B cell (primary cell): Measurements from ENCODE around the gene KIF22. TPM values are rescaled to one million over a fixed set of nuclear protein-coding genes. Genes with fewer than 3 reads are reported as not detected.

Experiments used
- ATAC-seq: fragments of 200-7000 bp; cut with Tn5 transposase; one replicate; pipeline ENCODE4 v1.10.0; 2021; ENCODE audit warnings: low read depth, mild to moderate bottlenecking, moderate number of reproducible peaks, moderate library complexity
- CTCF ChIA-PET: fragments of 350-600 bp; sonication (Branson Sonifier 250); formaldehyde crosslinking; loops from one replicate; lab custom pipeline; 2021; ENCODE audit warnings: antibody characterized with exemption, inconsistent platforms; lab: Charles Lee
- POLR2A ChIA-PET: fragments of 350-600 bp; sonication (Branson Sonifier 250); formaldehyde crosslinking; loops from one replicate; lab custom pipeline; 2021; ENCODE audit warnings: antibody characterized with exemption; lab: Charles Lee
- DNase-seq: peaks from one replicate; pipeline ENCODE4 v3.0.0; 2013
- H2AFZ ChIP-seq: 2 replicates; pipeline ENCODE4 v1.6.1; 2012; ENCODE audit warnings: mild to moderate bottlenecking, low read depth, low read length; ENCODE audit not compliant: insufficient read depth, poor library complexity, severe bottlenecking
- H3K27ac ChIP-seq, 2 donors: 1 replicate in 1 of 2; 2 replicates in 1 of 2; pipeline ENCODE4 v1.5.1; 2012 to 2013; ENCODE audit warnings: low read length in 2 of 2, mild to moderate bottlenecking in 2 of 2, moderate library complexity in 1 of 2
- H3K27me3 ChIP-seq, 4 experiments: fragments of 200-600 bp in 1 of 4; sonication (generic) in 1 of 4; replicated peaks in 1 of 4; 1 replicate in 2 of 4; 2 replicates in 2 of 4; pipeline versions ENCODE4 v1.6.1 to v1.7.0; 2013 to 2016; ENCODE audit warnings: low read length in 3 of 4, mild to moderate bottlenecking in 2 of 4, mixed read lengths in 1 of 4, moderate library complexity in 1 of 4; ENCODE audit not compliant: insufficient read depth in 4 of 4, control insufficient read depth in 3 of 4; ENCODE audit errors: control extremely low read depth in 1 of 4
- H3K36me3 ChIP-seq, 2 experiments: replicated peaks in 1 of 2; 1 replicate in 1 of 2; 2 replicates in 1 of 2; pipeline versions ENCODE4 v1.6.1 to v1.7.1; 2013; ENCODE audit warnings: low read length in 1 of 2; ENCODE audit not compliant: insufficient read depth in 2 of 2, control insufficient read depth in 1 of 2; ENCODE audit errors: control extremely low read depth in 1 of 2, extremely low read depth in 1 of 2
- H3K4me1 ChIP-seq, 2 donors: fragments of 200-600 bp in 1 of 2; sonication (generic) in 1 of 2; 1 replicate in 1 of 2; 2 replicates in 1 of 2; pipeline versions ENCODE4 v1.5.1 to v1.6.1; 2013 to 2017; ENCODE audit warnings: low read length in 2 of 2; ENCODE audit not compliant: control insufficient read depth in 2 of 2, insufficient read depth in 2 of 2
- H3K4me2 ChIP-seq: replicated peaks from 2 replicates; pipeline ENCODE3; 2012; ENCODE audit warnings: mild to moderate bottlenecking, low read depth, low read length; ENCODE audit not compliant: poor library complexity, severe bottlenecking
- H3K4me3 ChIP-seq, 5 experiments: fragments of 200-600 bp in 1 of 5; sonication (generic) in 1 of 5; 1 replicate in 3 of 5; 2 replicates in 2 of 5; pipeline versions ENCODE4 v1.5.1 to v1.7.0; 2011 to 2016; ENCODE audit warnings: low read length in 4 of 5, mild to moderate bottlenecking in 4 of 5, low read depth in 2 of 5, control low read depth in 1 of 5, moderate library complexity in 1 of 5; ENCODE audit not compliant: insufficient read depth in 1 of 5; ENCODE audit errors: control extremely low read depth in 1 of 5, extremely low read depth in 1 of 5
- H3K79me2 ChIP-seq: fragments of 200-600 bp; sonication (generic); one replicate; pipeline ENCODE4 v1.6.0; 2016; ENCODE audit warnings: low read length; ENCODE audit not compliant: control insufficient read depth, insufficient read depth
- H3K9ac ChIP-seq: fragments of 200-600 bp; sonication (generic); 2 replicates; pipeline ENCODE4 v1.6.1; 2017; ENCODE audit warnings: mild to moderate bottlenecking, low read length, moderate library complexity
- H3K9me3 ChIP-seq, 3 donors: one replicate each; pipeline versions ENCODE4 v1.6.1 to v1.7.1; 2013; ENCODE audit warnings: low read length in 2 of 3; ENCODE audit not compliant: control insufficient read depth in 2 of 3, insufficient read depth in 1 of 3; ENCODE audit errors: control extremely low read depth in 1 of 3
- H4K20me1 ChIP-seq: 2 replicates; pipeline ENCODE4 v1.6.0; 2012; ENCODE audit warnings: mild to moderate bottlenecking, low read length; ENCODE audit not compliant: insufficient read depth, control insufficient read depth, poor library complexity, severe bottlenecking
- H3K27ac Mint-ChIP-seq: one replicate; pipeline ENCODE4 v1.8.0; 2021; ENCODE audit warnings: mixed read lengths
- H3K27me3 Mint-ChIP-seq: one replicate; pipeline ENCODE4 v1.8.0; 2021; ENCODE audit warnings: mixed read lengths
- H3K4me1 Mint-ChIP-seq: one replicate; pipeline ENCODE4 v1.8.0; 2021; ENCODE audit warnings: mixed read lengths
- H3K4me3 Mint-ChIP-seq: one replicate; pipeline ENCODE4 v1.8.0; 2021; ENCODE audit warnings: mixed read lengths
- H3K9me3 Mint-ChIP-seq: one replicate; pipeline ENCODE4 v1.8.0; 2022; ENCODE audit warnings: mixed read lengths; ENCODE audit not compliant: insufficient read depth
- EZH2 ChIP-seq: IDR thresholded peaks from 2 replicates; pipeline ENCODE4 v1.6.1; 2012; ENCODE audit warnings: borderline replicate concordance, low read depth, mild to moderate bottlenecking, moderate library complexity, low read length; ENCODE audit not compliant: insufficient read depth, poor library complexity, severe bottlenecking
- WGBS: methylation state at CpG from one replicate; pipeline ENCODE4 v1.1.5; 2013; ENCODE audit warnings: missing lambda C conversion rate; ENCODE audit not compliant: insufficient coverage; 5-methylcytosine and 5-hydroxymethylcytosine counted together
- intact Hi-C: fragments of 100-400 bp; cut with micrococcal nuclease; formaldehyde crosslinking; loops from one replicate; pipeline ENCODE4 v1.10.0; 2022
- polyA plus RNA-seq: library from polyadenylated mRNA; depleted of rRNA; stranded (reverse); fragments of >200 nt; gene quantifications from 2 replicates; pipeline ENCODE4 v1.2.3, GENCODE V29; 2012
- total RNA-seq, 2 donors: library from RNA; stranded (reverse); fragments of 120-200 nt in 1 of 2; gene quantifications; 1 replicate in 1 of 2; 2 replicates in 1 of 2; pipeline versions ENCODE4 v1.2.3 to v1.2.4, GENCODE V29; 2013 to 2022
- TF ChIP-seq, protein P1 (sequence below): fragments of 200-600 bp; IDR thresholded peaks from one replicate; pipeline ENCODE4 v1.8.0; 2022; ENCODE audit warnings: antibody characterized with exemption, mild to moderate bottlenecking

KIF22 gene
- total and polyA plus RNA-seq, 2 donors (not counting 1 experiment from before 2014, with no cell fraction given): 53.9 to 57.2 TPM

DNA sequence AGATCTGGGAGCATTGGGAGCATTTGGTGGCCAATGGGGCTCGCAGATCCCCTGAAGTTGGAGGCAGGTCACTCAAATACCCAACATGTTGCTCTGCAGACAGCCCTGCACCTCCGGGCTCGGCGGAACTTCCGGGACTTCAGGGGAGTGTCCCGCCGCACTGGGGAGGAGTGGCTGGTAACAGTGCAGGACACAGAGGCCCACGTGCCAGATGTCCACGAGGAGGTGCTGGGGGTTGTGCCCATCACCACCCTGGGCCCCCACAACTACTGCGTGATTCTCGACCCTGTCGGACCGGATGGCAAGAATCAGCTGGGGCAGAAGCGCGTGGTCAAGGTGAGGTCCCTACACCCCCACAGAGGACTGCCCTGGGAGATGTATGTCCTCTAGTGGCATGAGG, 46.1 kb downstream of the KIF22 start:
- Mint-ChIP-seq H3K27ac (no peak overlapping the region), H3K4me1 (no peaks in the 10 kb centered on the region), H3K9me3 (no peaks in the 10 kb centered on the region), H3K4me3 (no peak overlapping the region), H3K27me3 (no peaks in the 10 kb centered on the region)
- intact Hi-C loops: no loop called here
- CTCF ChIA-PET: interaction anchor here (0.7 kb wide), 1 partner anchor 9 kb away, joined by 3 read pairs; no protein-coding TSS in a partner anchor
- no peaks in the 10 kb centered on the region for H3K27me3 ChIP-seq
- ATAC-seq (no peak), DNase-seq (no peak)
- no peak overlapping the region for H3K27ac ChIP-seq
- H3K79me2 ChIP-seq: no peaks in the 10 kb centered on the region
- no peak overlapping the region for H3K9ac ChIP-seq
- H3K36me3 ChIP-seq: peaks cover 4 to 67% of the 10 kb centered on the region in 2 experiments
- H3K4me2 ChIP-seq: no peak overlapping the region
- no peak overlapping the region for H3K4me3 ChIP-seq
- H2AFZ ChIP-seq: no peak overlapping the region
- peaks cover 1% of the 10 kb centered on the region for H4K20me1 ChIP-seq
- no peak for TF ChIP-seq EZH2
- TF ChIP-seq, protein P1, sequence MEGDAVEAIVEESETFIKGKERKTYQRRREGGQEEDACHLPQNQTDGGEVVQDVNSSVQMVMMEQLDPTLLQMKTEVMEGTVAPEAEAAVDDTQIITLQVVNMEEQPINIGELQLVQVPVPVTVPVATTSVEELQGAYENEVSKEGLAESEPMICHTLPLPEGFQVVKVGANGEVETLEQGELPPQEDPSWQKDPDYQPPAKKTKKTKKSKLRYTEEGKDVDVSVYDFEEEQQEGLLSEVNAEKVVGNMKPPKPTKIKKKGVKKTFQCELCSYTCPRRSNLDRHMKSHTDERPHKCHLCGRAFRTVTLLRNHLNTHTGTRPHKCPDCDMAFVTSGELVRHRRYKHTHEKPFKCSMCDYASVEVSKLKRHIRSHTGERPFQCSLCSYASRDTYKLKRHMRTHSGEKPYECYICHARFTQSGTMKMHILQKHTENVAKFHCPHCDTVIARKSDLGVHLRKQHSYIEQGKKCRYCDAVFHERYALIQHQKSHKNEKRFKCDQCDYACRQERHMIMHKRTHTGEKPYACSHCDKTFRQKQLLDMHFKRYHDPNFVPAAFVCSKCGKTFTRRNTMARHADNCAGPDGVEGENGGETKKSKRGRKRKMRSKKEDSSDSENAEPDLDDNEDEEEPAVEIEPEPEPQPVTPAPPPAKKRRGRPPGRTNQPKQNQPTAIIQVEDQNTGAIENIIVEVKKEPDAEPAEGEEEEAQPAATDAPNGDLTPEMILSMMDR: no peak
- H3K4me1 ChIP-seq: no peaks in the 10 kb centered on the region
- POLR2A ChIA-PET: interaction anchor here (1.1 kb wide), 1 partner anchor 17 kb away, joined by 3 read pairs; the partner anchor contains the start of gene MVP
- no peaks in the 10 kb centered on the region for H3K9me3 ChIP-seq
- WGBS: 97% methylated on average over 8 of the region's 15 CpGs

DNA sequence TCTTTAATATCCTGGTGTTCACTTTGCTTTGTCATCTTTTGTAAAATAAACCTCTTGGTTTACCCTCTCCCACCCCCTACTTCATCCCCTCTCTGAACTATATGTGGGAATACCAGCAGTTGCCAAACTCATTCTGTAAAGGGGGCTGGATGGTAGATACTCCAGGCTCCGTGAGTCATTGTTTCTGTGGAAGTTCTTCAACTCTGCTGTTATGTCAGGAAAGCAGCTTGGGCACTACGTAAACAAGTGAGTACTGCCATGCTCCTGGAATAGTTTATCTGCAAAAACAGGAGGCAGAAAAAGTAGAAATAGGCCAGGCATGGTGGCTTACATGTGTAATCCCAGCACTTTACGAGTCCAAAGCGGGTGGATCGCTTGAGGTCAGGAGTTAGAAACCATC, 47.3 kb downstream of the KIF22 start:
- intact Hi-C loops: no loop called here
- no peaks in the 10 kb centered on the region for H3K9me3 ChIP-seq
- no peaks in the 10 kb centered on the region for H3K27me3 Mint-ChIP-seq

More for the DNA sequence above, 47.3 kb downstream of the KIF22 start:
- H3K27ac Mint-ChIP-seq: no peak overlapping the region
- no peaks in the 10 kb centered on the region for H3K79me2 ChIP-seq
- no peaks in the 10 kb centered on the region for H3K4me1 Mint-ChIP-seq
- POLR2A ChIA-PET: interaction anchor here (1.1 kb wide), 1 partner anchor 18 kb away, joined by 3 read pairs; the partner anchor contains the start of gene MVP
- H3K9me3 Mint-ChIP-seq: no peaks in the 10 kb centered on the region
- H2AFZ ChIP-seq: no peak overlapping the region
- no peak for ATAC-seq
- peaks cover 4 to 66% of the 10 kb centered on the region in 2 experiments for H3K36me3 ChIP-seq
- H3K27me3 ChIP-seq: no peaks in the 10 kb centered on the region
- no peak for DNase-seq
- no peak overlapping the region for H3K4me3 Mint-ChIP-seq
- TF ChIP-seq, protein P1: no peak
- no peak for TF ChIP-seq EZH2
- no peaks in the 10 kb centered on the region for H4K20me1 ChIP-seq
- CTCF ChIA-PET: interaction anchor here (0.9 to 1.2 kb wide), 2 partner anchors 9 to 10 kb away, joined by 3 to 4 read pairs; no protein-coding TSS in a partner anchor
- no peak overlapping the region for H3K27ac ChIP-seq
- no peak overlapping the region for H3K9ac ChIP-seq
- H3K4me1 ChIP-seq: no peaks in the 10 kb centered on the region
- no peak overlapping the region for H3K4me2 ChIP-seq
- 100% methylated on average over 3 of the region's 5 CpGs for WGBS
- H3K4me3 ChIP-seq: no peak overlapping the region
